Measurements from ENCODE around the gene EDIL3. TPM values are rescaled to one million over a fixed set of nuclear protein-coding genes. Genes with fewer than 3 reads are reported as not detected.

The EDIL3 gene
- total and polyA plus RNA-seq, 2 donors (not counting 3 experiments of a cell fraction or from before 2014, with no cell fraction given): 9.1 to 28.8 TPM

GRCh38 chr5:83955916-83956315 lies 428.8 kb downstream of the EDIL3 start:
- no peak overlapping the region for H3K4me3 ChIP-seq (replicated peaks in 1 of 3; ENCODE audit: insufficient read depth in 1 of 3, low read depth in 1 of 3, low read length in 3 of 3)
- CTCF ChIA-PET: interaction anchor here (0.6 to 1.0 kb wide), 4 partner anchors 9 to 62 kb away, joined by 3 to 5 read pairs (median 4); no protein-coding TSS in a partner anchor
- H3K79me2 ChIP-seq (ENCODE audit: control insufficient read depth, insufficient read depth, low read length): no peaks in the 10 kb centered on the region
- dilution Hi-C loops (cut with MboI; ENCODE audit: extremely low pct_ligation_motif_present, low sequenced_read_pairs) (no loop called here), intact Hi-C loops (cut with micrococcal nuclease) (no loop called here)
- H3K9me1 ChIP-seq (replicated peaks; ENCODE audit: control insufficient read depth, extremely low read depth, insufficient read depth, low read length): no peaks in the 10 kb centered on the region
- H3K9me3 ChIP-seq (replicated peaks; ENCODE audit: control insufficient read depth, insufficient read depth, low read length): no peaks in the 10 kb centered on the region
- DNase-seq (ENCODE audit: low read depth, low spot score) (peak; percentile 18), FAIRE-seq (no peak)
- no peak overlapping the region for H3K4me2 ChIP-seq (ENCODE audit: insufficient read depth, low read length)
- no peak overlapping the region for H3K9ac ChIP-seq (replicated peaks; ENCODE audit: extremely low read depth, insufficient read depth, low read length)
- no peaks in the 10 kb centered on the region for H3K36me3 ChIP-seq (ENCODE audit: control insufficient read depth in 2 of 2, extremely low read depth in 1 of 2, insufficient read depth in 2 of 2, low read length in 2 of 2)
- peaks cover 3% of the 10 kb centered on the region for H3K4me1 ChIP-seq (ENCODE audit: control insufficient read depth, extremely low read depth, insufficient read depth, low read length)
- H3K27ac ChIP-seq (ENCODE audit: insufficient read depth, low read depth, low read length): no peak overlapping the region
- no peaks in the 10 kb centered on the region for H4K20me1 ChIP-seq (replicated peaks; ENCODE audit: control insufficient read depth, extremely low read depth, insufficient read depth, low read length)
- no peaks in the 10 kb centered on the region for H3K27me3 ChIP-seq (ENCODE audit: control insufficient read depth in 2 of 2, insufficient read depth in 2 of 2, low read length in 2 of 2)
- no peak for TF ChIP-seq MYC (IDR thresholded peaks at IDR 0.05; ENCODE audit: low read depth, low read length)
- TF ChIP-seq JUN (IDR thresholded peaks at IDR 0.05; ENCODE audit: borderline replicate concordance, insufficient read depth, insufficient read length, low read depth): no peak
- peak; percentile 66 for TF ChIP-seq FOS (IDR thresholded peaks at IDR 0.05; ENCODE audit: borderline replicate concordance, insufficient read depth, low read length)
- TF ChIP-seq EZH2 (IDR thresholded peaks at IDR 0.05; ENCODE audit: borderline replicate concordance, low read depth, low read length, severe bottlenecking): no peak
- TF ChIP-seq POLR2AphosphoS5 (IDR thresholded peaks at IDR 0.05; ENCODE audit: insufficient read depth, low read depth, low read length): no peak
- TF ChIP-seq CTCF (IDR thresholded peaks at IDR 0.05; ENCODE audit: extremely low read depth in 1 of 2, insufficient read depth in 1 of 2, low read depth in 1 of 2, low read length in 2 of 2): no peak
- no peak for TF ChIP-seq GATA2 (IDR thresholded peaks at IDR 0.05; ENCODE audit: insufficient read depth, insufficient read length, low read depth, low read length)
- H2AFZ ChIP-seq (ENCODE audit: low read depth, low read length): peak overlapping the region; percentile 86
- POLR2A ChIA-PET: no interaction called here
- no TSS peak for BruUV-seq (replicated peaks)
